Gastroesophageal sphincter (tissue), 2 donors: ENCODE results near the gene PTMS.

Experiments used
- POLR2A ChIP-seq, 2 donors: fragments of 450-650 bp; IDR thresholded peaks; one replicate each; pipeline ENCODE4 v1.6.1; 2017; ENCODE audit warnings: antibody characterized with exemption in 2 of 2, mild to moderate bottlenecking in 2 of 2, moderate library complexity in 1 of 2
- POLR2AphosphoS5 ChIP-seq: sonication (generic); formaldehyde crosslinking; IDR thresholded peaks from one replicate; pipeline ENCODE4 v1.6.1; 2017; ENCODE audit warnings: antibody characterized with exemption

GRCh38 chr12:6772331-6772695 is 6.2 kb downstream of the PTMS start, which contains the start of gene LAG3:
- TF ChIP-seq POLR2A (IDR thresholded peaks at IDR 0.05) (no peak), POLR2AphosphoS5 (no peak)
